ENCODE data around the gene MAGI2.
"Not testable (repeated sequence)": the region's sequence is repeated elsewhere in the genome, so short reads cannot be mapped to it uniquely, and the experiment has no call there.

MAGI2 gene

GRCh38 chr7:78521961-78522360 lies 931.5 kb downstream of the MAGI2 start:
- DNase-seq, result no peak

GRCh38 chr7:78516450-78516849 lies 937.0 kb downstream of the MAGI2 start:
- no peak for DNase-seq

- DNase-seq, result no peak
Observed at GRCh38 chr7:78514634-78515033, 938.8 kb downstream of the MAGI2 start.

GRCh38 chr7:78510580-78511188 lies 942.8 kb downstream of the MAGI2 start:
- no peak for DNase-seq

- not testable (repeated sequence) for DNase-seq
Observed at GRCh38 chr7:78503301-78503700, 950.2 kb downstream of the MAGI2 start.

GRCh38 chr7:78501064-78501463 lies 952.4 kb downstream of the MAGI2 start:
- no peak for DNase-seq

- no peak for DNase-seq
Observed at GRCh38 chr7:78499971-78500370, 953.5 kb downstream of the MAGI2 start.

- DNase-seq, result no peak
Observed at GRCh38 chr7:78499283-78499682, 954.2 kb downstream of the MAGI2 start.

GRCh38 chr7:78497728-78498427 lies 955.6 kb downstream of the MAGI2 start:
- DNase-seq, result no peak

- no peak for DNase-seq
Observed at GRCh38 chr7:78496096-78496630, 957.3 kb downstream of the MAGI2 start.

- DNase-seq, result no peak
Observed at GRCh38 chr7:78493401-78493800, 960.1 kb downstream of the MAGI2 start.

- DNase-seq, result no peak
Observed at GRCh38 chr7:78492146-78492545, 961.3 kb downstream of the MAGI2 start.

GRCh38 chr7:78490524-78490923 lies 962.9 kb downstream of the MAGI2 start:
- no peak for DNase-seq

- DNase-seq, result no peak
Observed at GRCh38 chr7:78489476-78490240, 963.8 kb downstream of the MAGI2 start.

GRCh38 chr7:78487464-78487863 lies 966.0 kb downstream of the MAGI2 start:
- no peak for DNase-seq

GRCh38 chr7:78479348-78479747 lies 974.1 kb downstream of the MAGI2 start:
- DNase-seq, result no peak

- DNase-seq, result no peak
Observed at GRCh38 chr7:78476851-78477405, 976.5 kb downstream of the MAGI2 start.

GRCh38 chr7:78473571-78474301 lies 979.7 kb downstream of the MAGI2 start:
- DNase-seq, result no peak

GRCh38 chr7:78473021-78473420 lies 980.4 kb downstream of the MAGI2 start:
- DNase-seq, result no peak

- DNase-seq, result no peak
Observed at GRCh38 chr7:78472519-78472918, 980.9 kb downstream of the MAGI2 start.

- no peak for DNase-seq
Observed at GRCh38 chr7:78465894-78466293, 987.6 kb downstream of the MAGI2 start.

- no peak for DNase-seq
Observed at GRCh38 chr7:78463039-78463438, 990.4 kb downstream of the MAGI2 start.

GRCh38 chr7:78450706-78451105 lies 1002.8 kb downstream of the MAGI2 start:
- no peak for DNase-seq

Measured in CD4-positive, alpha-beta T cell treated with Interferon alpha-2 for 1 hour (primary cell).